Mononuclear cell (primary cell): ENCODE data around the gene GBF1. TPM values are rescaled to one million over a fixed set of nuclear protein-coding genes. Genes with fewer than 3 reads are reported as not detected.
"Not testable (repeated sequence)": the region's sequence is repeated elsewhere in the genome, so short reads cannot be mapped to it uniquely, and the experiment has no call there.

Source experiments
- H3K27me3 ChIP-seq: 2 replicates; pipeline ENCODE4 v1.6.0; 2011; ENCODE audit warnings: low read length, control low read depth; ENCODE audit not compliant: insufficient read depth
- H3K4me1 ChIP-seq: 2 replicates; pipeline ENCODE4 v1.5.1; 2011; ENCODE audit warnings: mild to moderate bottlenecking, low read length, control low read depth; ENCODE audit not compliant: insufficient read depth
- H3K4me3 ChIP-seq: 2 replicates; pipeline ENCODE4 v1.5.1; 2011; ENCODE audit warnings: mild to moderate bottlenecking, low read length, moderate library complexity
- H3K9me3 ChIP-seq: 2 replicates; pipeline ENCODE4 v1.5.1; 2011; ENCODE audit warnings: low read depth, mild to moderate bottlenecking, control low read depth, low read length
- total RNA-seq: library from RNA; depleted of rRNA; stranded (reverse); fragments of >200 nt; gene quantifications from one replicate; pipeline ENCODE4 v1.2.3, GENCODE V29; 2012

Gene GBF1
- total RNA-seq, 1 donor, result 16.7 TPM

DNA sequence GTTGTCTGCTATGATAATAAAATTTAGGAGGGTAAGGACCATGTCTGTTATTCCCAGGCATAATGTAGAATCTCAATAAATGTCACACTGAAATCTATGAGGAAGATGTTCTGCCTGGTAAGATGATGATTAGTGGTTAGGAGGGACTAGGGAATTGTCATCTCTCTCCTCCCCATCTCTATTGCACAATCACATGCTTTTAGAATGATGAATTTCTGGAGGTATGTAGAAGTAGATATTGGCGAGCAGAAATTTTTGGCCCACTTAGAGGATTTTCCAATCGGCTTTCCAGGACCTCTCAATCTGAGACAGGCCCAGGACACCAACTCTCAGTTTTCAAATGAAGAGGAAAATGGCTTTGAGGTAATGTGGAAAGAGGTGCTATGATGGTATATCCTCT is 2.0 kb upstream of the GBF1 start:
- Histone ChIP-seq H3K4me3 (no peak overlapping the region), H3K27me3 (peaks cover 38% of the 10 kb centered on the region), H3K9me3 (no peaks in the 10 kb centered on the region), H3K4me1 (peaks cover 50% of the 10 kb centered on the region)

DNA sequence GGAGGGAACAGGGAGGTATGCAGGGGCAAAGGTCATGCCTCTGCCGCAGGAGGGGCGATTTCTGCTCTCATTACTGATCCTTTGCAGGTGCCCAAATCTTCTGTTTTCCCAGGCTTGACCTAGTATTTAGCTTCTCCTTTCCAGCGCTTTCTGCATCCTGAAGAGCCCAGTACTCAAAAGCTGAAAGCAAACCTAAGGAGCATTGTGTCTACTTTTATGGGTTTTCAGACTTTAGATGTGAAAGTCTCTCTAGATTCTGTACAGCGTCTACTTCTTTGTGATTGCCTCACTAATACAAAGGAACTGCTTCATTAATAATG is 560 bp downstream of the GBF1 start:
- H3K27me3 ChIP-seq, result peaks cover 16% of the 10 kb centered on the region
- no peaks in the 10 kb centered on the region for H3K9me3 ChIP-seq
- peaks cover 49% of the 10 kb centered on the region for H3K4me1 ChIP-seq
- peak overlapping the region; percentile 93 for H3K4me3 ChIP-seq

DNA sequence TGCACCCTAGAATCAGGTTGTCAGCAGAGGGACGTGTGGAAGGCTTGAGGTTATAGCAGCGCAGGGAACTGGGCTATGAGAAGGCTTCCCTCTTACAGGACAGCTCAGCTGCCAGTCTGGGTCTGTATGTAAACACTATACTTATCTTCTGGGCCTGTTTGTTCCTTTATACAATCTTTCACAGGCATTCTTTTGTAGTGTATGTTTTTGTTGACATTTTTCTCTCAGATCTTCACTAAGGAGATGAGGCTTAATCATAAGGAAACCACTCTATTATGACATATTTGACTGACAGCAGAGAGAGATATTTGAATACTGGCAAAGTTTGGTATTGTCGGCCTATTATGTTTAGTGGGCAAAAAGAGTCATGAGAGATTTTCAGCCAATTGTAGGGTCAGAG is 929 bp downstream of the GBF1 start:
- Histone ChIP-seq H3K4me3 (peak overlapping the region; percentile 93), H3K4me1 (peaks cover 46% of the 10 kb centered on the region), H3K9me3 (no peaks in the 10 kb centered on the region), H3K27me3 (peaks cover 12% of the 10 kb centered on the region)

DNA sequence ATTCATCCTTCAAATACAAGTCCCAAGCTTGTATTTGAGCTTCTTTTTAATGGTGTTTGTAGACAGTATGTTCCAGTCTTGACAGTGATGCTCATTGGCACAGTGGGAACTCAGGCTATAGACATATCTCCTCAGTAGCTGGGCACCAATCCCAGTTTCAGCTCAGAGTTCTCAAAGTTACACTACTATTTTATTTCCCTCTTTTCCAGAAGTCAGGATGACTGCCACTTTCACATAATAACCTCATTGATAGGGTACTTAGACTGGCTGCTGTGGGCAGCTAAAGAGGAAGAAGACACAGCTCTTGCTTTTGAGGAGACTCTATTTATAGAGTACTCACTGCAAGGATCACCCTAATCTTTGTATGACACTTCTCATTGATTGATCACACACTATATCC is 2.4 kb downstream of the GBF1 start:
- no peaks in the 10 kb centered on the region for H3K9me3 ChIP-seq
- H3K4me1 ChIP-seq, result peaks cover 34% of the 10 kb centered on the region
- no peaks in the 10 kb centered on the region for H3K27me3 ChIP-seq
- no peak overlapping the region for H3K4me3 ChIP-seq

DNA sequence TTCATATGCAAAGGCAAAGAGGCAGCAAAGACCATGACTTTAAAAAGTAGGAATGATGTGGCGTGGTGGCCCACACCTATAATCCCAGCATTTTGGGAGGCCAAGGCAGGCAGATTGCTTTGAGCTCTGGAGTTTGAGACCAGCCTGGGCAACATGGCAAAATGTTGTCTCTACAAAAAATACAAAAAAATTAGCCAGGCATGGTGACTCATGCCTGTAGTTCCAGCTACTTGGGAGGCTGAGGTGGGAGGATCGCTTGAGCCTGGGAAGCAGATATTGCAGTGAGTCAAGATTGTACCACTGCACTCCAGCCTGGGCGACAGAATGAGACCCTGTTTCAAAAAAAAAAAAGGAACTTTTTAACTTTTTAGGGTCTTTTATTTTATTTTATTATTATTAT is 7.2 kb downstream of the GBF1 start:
- H3K9me3 ChIP-seq, H3K27me3 ChIP-seq, H3K4me1 ChIP-seq, H3K4me3 ChIP-seq: not testable (repeated sequence)

DNA sequence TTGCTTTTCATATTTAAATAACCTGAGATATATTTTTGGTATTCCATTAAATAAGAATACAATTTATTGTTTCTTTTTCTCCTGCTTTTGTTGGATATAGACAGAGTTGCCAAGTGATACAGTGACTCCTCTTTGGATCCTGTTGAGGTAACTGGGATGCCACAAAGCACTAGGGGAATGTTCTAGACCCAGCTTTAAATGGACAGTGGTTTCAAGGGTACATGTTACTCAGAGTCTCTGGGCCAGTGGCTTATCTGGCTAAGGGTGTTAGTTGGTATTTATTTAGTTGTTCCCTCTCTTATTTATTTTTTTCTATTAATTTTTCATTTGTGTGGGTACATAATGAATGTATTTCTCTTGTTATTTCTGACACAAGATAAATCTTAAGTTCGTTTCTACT is 9.1 kb downstream of the GBF1 start:
- Histone ChIP-seq H3K9me3 (no peaks in the 10 kb centered on the region), H3K4me3 (no peak overlapping the region), H3K4me1 (no peaks in the 10 kb centered on the region), H3K27me3 (no peaks in the 10 kb centered on the region)

DNA sequence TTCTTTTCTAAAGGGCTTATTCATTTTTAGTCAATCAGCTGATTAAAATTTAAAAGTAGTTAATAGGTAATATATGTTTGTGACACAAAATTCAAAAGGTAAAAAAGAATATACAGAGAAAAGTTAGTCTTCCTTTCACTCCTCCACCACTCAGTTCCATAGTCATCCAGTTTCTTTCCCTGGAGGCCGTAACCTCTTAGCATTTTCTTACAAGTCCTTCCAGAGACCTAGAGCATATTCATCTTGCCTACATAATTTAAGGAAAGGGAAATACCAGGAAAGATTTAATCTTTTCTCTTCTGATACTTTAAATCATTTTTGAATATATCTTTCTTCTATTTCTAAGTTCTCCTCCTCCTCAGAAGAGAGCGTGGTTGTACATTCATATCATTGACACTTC is 10.1 kb downstream of the GBF1 start:
- Histone ChIP-seq H3K9me3 (no peaks in the 10 kb centered on the region), H3K4me3 (no peak overlapping the region), H3K27me3 (no peaks in the 10 kb centered on the region), H3K4me1 (no peaks in the 10 kb centered on the region)

DNA sequence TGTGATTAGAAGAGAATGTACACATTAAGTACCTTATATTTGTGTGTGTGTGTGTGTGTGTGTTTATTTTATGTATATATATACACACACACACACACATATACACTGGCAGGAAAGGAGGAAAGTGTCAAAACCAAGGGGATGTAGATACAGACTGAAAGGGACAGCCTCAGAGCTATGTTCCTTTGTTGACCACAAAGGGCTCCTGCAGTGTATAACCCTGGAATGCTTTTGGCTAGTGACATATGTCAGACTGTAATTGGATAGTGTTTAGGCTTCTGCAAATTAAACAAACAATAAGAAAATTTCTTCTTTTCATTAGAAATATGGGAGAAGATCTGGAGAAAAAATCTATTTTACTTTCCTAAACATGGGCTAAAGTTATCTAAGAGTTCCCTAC is 15.9 kb downstream of the GBF1 start:
- H3K27me3 ChIP-seq, result no peaks in the 10 kb centered on the region
- no peaks in the 10 kb centered on the region for H3K4me1 ChIP-seq
- H3K9me3 ChIP-seq, result no peaks in the 10 kb centered on the region
- no peak overlapping the region for H3K4me3 ChIP-seq

DNA sequence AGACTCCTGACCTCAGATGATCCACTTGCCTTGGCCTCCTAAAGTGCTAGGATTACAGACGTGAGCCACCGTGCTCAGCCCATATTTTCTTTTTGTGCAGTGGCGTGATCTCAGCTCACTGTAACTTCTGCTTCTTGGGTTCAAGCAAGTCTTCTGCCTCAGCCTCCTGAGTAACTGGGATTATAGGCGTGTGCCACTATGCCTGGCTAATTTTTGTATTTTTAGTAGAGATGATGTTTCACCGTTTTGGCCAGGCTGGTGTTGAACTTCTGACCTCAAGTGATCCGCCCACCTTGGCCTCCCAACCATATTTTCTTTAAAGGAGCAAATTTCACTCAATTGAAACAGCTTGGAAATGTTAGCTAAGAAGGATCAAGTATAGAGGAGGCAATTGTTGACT is 16.5 kb downstream of the GBF1 start:
- no peaks in the 10 kb centered on the region for H3K27me3 ChIP-seq

DNA sequence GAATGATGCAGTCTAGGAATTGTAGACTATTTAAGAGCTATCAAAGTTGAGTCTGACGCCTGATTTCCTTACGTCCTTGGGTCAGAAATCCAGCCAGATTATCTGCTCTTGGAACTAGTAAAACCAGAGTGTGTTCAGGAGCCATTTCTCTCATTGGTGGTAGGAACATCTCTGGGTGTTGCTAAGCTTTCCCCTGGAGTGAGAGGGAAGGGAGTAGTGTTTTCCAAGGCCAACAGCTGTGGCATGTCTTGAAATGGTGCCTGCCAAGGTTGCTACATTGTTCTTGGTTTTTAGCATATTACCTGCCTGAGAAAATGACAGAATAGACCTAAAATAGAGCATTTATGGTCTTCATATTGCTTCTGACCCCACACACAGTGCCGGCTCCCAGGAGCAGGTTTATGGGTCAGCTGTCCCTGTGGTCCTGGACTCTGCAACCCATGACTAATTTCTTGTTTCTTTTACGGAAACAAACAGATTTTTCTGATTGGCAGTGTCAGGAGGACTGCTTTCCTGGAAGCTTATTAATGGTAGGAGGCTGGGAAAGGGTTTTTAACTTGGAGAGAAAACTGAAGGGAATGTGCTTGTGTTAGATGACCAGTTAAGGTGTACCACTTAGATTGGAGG is 17.5 kb downstream of the GBF1 start:
- Histone ChIP-seq H3K4me1 (no peaks in the 10 kb centered on the region), H3K4me3 (no peak overlapping the region), H3K9me3 (no peaks in the 10 kb centered on the region), H3K27me3 (no peaks in the 10 kb centered on the region)

More for the DNA sequence above, 16.5 kb downstream of the GBF1 start:
- Histone ChIP-seq H3K4me1 (no peaks in the 10 kb centered on the region), H3K4me3 (no peak overlapping the region), H3K9me3 (no peaks in the 10 kb centered on the region)

DNA sequence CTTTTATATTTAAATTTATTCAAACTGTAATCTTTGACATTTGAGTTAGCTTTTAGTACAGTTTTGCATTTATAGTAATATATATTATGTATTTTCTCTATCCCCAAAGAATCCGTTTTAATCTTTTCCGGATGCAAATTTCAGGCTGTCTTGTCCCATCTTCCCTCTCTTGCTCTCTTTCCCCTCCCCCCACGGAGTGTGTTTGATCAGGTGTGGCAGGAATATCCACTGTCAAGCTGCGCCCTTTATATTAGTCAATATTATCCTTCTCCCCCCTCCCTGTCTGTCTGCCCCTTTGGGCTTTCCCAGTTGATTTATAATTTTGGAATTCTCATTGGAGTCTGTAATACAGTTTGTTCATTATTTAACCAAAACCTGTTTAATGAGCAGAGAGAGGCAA is 19.0 kb downstream of the GBF1 start:
- Histone ChIP-seq H3K27me3 (no peaks in the 10 kb centered on the region), H3K4me3 (no peak overlapping the region), H3K4me1 (peaks cover 10% of the 10 kb centered on the region), H3K9me3 (no peaks in the 10 kb centered on the region)

DNA sequence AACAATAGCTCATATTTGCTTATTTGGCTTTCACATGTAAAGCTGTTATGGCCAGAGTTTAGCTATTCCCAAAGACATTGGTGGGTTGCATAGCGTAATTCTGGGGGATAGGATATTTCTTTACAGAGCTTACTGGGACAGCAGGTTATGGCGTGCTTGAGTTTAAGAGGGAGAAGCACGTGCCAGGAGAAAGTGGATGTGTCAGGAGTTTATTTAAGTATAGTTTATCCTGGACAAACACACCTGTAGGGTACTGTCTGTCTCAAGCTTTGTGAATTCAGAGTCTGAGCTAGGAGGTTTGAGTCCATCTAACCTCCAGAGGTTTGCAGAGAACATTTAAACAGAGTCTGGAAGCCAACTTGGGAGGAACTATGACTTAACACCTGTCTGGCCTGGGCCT is 21.3 kb downstream of the GBF1 start:
- Histone ChIP-seq H3K4me3 (no peak overlapping the region), H3K27me3 (no peaks in the 10 kb centered on the region), H3K9me3 (no peaks in the 10 kb centered on the region), H3K4me1 (peaks cover 10% of the 10 kb centered on the region)

DNA sequence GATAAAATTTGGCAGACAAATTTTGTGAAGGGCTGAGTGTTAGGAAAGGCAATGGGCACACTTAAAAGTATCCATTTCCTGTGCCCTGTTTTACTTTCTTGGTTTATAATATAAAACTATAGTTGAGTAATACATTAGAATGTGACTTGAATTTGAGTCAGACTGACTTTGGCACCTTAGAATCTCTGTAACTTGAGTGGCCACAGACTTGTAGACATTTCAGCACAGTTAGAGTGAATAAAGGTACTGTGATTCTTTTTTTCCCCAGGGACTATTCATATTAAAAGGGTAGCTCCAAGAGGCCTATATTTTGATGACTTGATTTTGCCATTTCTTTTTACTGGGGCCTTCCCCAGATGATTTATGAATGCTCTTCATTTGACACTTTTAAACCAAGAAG is 22.4 kb downstream of the GBF1 start:
- peaks cover 15% of the 10 kb centered on the region for H3K4me1 ChIP-seq
- no peaks in the 10 kb centered on the region for H3K27me3 ChIP-seq

DNA sequence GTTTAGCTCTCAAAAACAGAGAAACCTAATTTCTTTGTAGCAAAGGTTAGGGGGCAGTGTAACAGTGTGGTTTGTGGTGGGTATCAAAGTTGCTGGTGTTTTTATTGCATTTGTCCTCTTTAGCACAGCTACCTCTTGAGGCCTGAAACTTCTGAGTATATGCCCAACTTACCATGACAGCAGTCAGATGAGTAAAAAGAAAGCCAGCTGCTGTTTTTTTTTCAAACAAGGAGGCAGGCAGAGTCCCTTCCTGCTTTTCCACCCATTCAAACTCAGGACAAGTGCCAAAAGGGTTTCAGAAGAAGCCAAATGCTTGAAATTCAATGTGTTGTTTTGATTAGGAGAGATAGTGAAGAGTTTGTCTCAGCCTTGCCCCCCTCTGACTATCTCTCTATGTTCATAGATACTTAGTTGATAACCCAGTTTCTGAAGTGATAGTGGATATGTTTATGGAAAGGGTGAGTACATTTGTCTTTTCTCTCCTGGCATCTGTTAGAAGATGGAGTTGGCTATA is 23.1 kb downstream of the GBF1 start:
- H3K27me3 ChIP-seq, result no peaks in the 10 kb centered on the region
- no peaks in the 10 kb centered on the region for H3K9me3 ChIP-seq
- H3K4me3 ChIP-seq, result no peak overlapping the region
- peaks cover 15% of the 10 kb centered on the region for H3K4me1 ChIP-seq

More for the DNA sequence above, 22.4 kb downstream of the GBF1 start:
- no peaks in the 10 kb centered on the region for H3K9me3 ChIP-seq
- H3K4me3 ChIP-seq, result no peak overlapping the region

DNA sequence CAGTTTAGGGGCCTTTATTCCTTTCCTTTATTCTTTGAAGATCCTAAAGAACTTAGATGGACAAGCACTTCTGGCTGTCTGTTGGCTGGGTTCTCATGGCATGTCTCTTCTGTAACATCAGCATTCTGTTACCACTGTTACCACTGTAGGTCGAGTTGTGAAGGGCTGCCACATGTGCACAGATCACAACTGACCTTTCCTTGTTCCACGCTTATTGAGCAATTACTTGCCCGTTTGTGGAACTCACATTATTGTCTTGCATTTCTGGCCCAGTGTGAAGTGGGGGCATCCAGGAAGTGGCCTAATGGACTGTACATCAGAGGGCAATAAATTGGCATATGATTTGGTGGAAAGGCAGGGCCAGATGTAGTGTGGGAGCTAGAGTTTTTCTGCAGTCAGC is 23.7 kb downstream of the GBF1 start:
- peaks cover 15% of the 10 kb centered on the region for H3K4me1 ChIP-seq
- H3K9me3 ChIP-seq, result no peaks in the 10 kb centered on the region
- no peak overlapping the region for H3K4me3 ChIP-seq
- H3K27me3 ChIP-seq, result no peaks in the 10 kb centered on the region

DNA sequence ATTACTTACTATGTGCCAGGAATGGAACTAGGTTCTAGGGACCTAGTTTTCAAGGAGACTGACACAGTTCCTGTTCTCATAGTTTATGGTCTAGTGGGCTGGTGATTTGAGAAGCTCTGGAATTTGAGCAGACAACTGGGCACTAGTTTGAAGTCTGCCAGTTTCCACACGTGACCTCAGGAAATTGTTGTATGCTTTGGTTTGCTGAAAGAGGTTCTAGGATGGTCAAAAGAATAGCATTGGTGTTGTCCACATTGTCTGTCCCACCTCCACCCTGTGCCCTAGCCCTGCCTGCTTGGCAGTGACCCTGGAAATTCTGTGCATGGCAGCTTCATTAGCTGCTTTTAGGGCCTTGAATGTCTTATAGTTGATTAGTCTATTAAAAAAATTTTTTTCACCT is 28.7 kb downstream of the GBF1 start:
- Histone ChIP-seq H3K4me1 (peaks cover 9% of the 10 kb centered on the region), H3K4me3 (no peak overlapping the region), H3K9me3 (no peaks in the 10 kb centered on the region), H3K27me3 (no peaks in the 10 kb centered on the region)
